KG1 (cell line): ENCODE results near the gene ANKRD33B.
A peak's percentile ranks its signal among the peaks of the same experiment; 100 is the strongest.
"Not testable (repeated sequence)": the region's sequence is repeated elsewhere in the genome, so short reads cannot be mapped to it uniquely, and the experiment has no call there.

Experiments
- DNase-seq: peaks from one replicate; lab custom pipeline; 2025; lab: John Stamatoyannopoulos, UW

The ANKRD33B gene

DNA sequence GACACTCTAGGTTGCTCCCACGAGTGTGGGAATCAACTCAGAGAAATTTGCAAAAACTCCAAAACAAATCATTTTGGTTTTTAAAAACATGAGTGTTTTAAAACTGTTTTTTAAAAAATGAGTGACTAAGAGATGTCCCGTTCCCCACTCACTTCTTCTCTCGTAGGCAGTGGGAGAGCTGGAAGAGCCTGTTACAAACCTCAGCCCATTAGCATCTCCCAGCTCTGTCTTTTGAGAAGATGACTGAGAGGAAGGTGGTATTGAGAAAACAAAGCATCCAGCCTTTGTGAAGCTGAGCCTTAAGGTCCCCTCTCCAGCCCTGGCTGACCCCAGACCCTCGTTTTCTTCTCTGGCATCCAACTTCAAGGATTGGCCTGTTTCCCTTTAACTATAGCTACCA, 4.7 kb upstream of the ANKRD33B start:
- no peak for DNase-seq

DNA sequence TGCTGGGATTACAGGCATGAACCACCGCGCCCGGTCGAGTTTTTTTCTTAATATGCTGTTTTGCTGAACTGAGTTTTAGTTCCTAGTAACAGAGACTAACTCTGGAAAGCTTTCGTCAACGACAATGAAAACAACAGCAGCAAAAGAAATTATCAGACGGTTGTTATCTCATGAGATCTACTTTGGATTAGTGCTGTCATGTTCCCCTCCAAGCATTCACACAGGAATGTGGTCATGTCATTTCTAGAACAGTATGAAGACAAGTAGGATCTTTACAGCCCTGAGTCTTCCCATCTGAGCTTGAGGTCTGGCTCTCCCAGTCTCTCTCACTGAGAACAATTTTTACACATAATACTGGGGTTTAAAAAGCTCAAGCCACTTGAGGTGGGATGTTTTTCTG, 4.0 kb upstream of the ANKRD33B start:
- DNase-seq = no peak

GRCh38 chr5:10562201-10563109, 1.4 kb upstream of the ANKRD33B start:
- no peak for DNase-seq

- DNase-seq = no peak
Observed at GRCh38 chr5:10563110-10563944, 543 bp upstream of the ANKRD33B start.

DNA sequence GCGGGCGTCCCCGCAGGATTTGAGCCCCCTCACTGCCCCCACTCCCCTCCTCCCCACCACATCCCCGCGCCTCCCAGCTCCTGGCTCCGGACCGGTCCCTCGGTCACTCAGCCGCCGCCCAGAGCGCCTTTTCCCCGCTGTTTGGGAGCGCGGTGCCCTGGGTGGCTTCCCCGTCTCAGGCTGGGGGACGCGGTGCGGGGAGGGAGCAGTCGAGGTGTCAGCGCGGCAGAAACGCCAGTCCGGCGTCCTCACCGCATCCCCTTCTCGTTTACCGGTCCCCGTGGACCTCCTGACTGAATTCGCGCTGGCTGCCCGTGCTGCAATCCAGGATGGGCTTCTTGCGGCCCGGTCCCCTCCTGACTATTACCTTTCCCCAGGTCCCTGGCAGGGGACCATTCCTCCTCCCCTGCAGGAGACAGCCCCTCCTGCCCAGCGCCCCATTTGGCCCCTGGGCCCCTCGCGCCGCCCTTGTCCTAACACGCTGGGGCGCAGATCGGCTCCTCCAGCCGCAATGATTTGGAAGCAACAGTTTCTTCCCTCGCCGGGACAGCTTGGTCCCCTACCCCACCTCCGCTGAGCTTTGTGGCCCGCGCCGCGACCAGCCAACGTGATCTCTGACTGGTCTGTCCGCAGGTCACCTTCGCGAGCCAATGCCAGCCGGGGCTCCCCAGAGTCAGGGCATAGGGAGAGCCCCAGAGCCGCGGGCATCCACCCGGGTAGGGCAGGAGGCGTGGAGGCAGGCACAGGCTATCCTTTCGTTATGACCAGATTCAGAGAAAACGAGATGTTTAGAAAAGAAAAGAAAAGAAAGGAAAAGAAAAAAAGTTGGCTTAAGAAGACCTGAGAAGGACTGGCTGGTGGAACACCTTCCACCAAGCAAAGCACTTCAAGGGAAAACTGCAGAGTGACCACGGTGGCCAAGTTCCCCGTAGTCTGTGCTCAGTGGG, 1.2 kb downstream of the ANKRD33B start:
- DNase-seq = no peak

- peak; percentile 10 for DNase-seq
Observed at GRCh38 chr5:10565785-10566542, 2.1 kb downstream of the ANKRD33B start.

- no peak for DNase-seq
Observed at GRCh38 chr5:10566543-10567068, 2.7 kb downstream of the ANKRD33B start.

- DNase-seq = no peak
Observed at GRCh38 chr5:10567121-10567591, 3.3 kb downstream of the ANKRD33B start.

- DNase-seq = no peak
Observed at GRCh38 chr5:10567781-10568321, 4.0 kb downstream of the ANKRD33B start.

DNA sequence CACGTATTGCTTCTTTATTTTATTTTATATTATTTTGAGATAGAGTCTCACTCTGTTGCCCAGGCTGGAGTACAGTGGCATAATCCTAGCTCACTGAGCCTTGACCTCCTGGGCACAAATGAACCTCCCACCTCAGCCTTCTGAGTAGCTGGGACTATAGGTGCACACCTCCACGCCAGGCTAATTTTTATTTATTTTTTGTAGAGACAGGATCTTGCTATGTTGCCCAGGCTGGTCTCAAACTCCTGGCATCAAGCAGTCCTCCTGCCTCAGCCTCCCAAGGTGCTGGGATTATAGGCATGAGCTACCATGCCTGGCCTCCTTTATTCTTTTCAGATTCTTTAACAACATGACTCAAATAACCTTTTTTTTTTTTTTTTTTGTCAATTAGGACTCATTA, 6.7 kb downstream of the ANKRD33B start:
- not testable (repeated sequence) for DNase-seq

- DNase-seq = no peak
Observed at GRCh38 chr5:10572451-10572850, 8.6 kb downstream of the ANKRD33B start.

DNA sequence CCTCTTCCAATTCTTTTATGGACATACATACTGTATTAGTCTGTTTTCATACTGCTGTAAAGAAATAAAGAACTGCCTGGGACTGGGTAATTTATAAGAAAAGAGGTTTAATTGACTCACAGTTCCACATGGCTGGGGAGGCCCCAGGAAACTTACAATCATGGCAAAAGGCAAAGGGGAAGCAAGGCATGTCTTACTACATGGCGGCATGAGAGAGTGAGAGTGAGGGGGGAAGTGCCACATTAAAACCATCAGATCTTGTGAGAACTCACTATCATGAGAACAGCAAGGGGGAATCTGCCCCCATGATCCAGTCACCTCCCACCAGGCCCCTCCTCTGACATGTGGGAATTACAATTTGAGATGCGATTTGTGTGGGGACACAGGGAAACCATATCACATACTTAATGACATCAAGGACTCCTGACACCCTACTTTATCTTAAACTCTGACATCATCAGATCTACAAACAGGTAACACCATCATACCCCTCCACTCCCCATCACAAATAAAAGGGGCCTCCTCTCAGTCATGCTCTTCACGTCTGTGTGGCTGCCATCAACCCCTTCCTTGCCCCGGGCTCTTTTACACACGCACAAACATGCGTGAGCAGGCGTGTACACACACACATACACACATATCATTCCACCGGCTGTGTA, 9.7 kb downstream of the ANKRD33B start:
- DNase-seq = no peak

- DNase-seq = not testable (repeated sequence)
Observed at GRCh38 chr5:10574879-10575278, 11.0 kb downstream of the ANKRD33B start.

DNA sequence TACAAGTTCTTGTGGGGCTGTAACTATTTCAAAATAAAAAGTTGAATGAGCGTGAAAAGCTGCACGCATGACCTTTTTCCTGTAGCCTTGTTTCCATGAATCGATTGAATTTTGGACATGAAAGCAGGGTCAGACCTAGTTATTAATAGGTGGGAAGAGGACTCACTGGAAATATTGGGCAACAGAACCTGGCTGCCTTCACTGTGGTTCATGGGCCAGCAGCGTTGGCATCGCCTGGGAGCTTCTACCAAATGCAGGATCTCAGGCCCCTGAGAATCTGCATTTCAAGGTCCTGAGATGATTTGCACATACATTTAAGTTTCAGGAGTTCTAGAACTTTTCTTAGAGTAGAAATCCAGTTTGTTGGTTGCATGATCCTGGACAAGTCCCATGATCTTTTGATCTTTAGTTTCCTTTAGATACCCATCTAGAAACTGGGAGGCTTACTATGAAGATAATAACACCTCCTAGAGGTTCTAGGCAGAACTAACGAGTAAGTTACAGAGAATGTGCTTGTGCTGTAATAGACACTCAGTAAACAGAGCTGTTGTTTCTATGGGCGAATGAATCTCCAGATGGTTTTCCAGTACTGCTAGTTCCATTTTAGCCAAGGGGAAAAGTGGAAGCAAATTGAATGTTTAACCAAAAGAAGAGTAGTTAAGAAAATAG, 12.4 kb downstream of the ANKRD33B start:
- no peak for DNase-seq

DNA sequence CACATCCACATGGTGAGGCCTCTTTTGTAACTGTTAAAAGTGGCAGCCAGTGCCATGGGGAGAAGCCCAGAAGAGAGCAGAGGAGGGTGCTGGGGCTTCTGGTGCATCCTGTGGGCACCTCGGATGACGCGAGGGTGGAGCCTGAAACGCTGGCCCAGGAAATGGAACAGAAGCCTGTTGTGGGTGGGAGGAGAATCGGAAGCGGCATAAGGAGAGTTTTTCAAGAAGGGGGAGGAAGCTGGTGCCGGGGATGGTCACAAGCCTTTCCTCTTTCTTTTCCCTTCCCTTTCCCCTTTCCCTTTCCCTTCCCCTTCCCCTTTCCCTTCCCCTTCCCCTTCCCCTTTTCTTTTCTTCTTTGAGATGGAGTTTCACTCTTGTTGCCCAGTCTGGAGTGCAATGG, 12.9 kb downstream of the ANKRD33B start:
- DNase-seq = no peak

- no peak for DNase-seq
Observed at GRCh38 chr5:10577371-10578292, 13.8 kb downstream of the ANKRD33B start.

DNA sequence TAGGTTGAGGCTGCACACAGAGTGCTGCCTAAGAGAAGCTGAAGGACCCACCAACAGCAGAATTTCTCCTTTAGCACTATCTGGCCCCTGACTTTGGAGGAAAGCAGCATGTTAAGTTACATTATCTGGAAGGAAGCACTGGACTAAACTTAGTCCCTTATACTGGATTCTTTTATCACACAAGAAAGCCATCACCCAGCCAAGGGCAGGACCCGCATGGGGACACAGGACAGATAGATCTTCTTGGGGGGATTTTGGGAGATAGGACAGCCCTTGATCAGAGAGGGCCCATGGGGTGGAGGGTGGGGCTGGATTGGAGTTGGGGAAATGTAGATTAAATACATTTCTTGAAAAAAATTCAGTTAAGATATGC, 14.4 kb downstream of the ANKRD33B start:
- DNase-seq = no peak

DNA sequence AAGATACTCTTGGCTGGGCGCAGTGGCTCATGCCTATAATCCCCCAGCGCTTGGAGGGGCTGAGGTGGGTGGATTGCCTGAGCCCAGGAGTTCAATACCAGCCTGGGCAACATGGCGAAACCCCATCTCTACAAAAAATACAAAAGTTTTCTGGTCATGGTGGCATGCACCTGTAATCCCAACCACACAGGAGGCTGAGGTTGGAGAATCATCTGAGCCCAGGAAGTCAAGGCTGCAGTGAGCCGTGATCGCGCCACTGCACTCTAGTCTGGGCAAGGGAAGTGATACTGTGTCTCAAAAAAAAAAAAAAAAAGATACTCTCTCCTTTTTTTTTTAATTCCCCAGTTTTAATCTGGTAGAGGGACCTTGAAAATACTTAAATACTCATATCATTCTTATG, 15.0 kb downstream of the ANKRD33B start:
- DNase-seq = no peak
